Measurements from ENCODE around the gene GPER1.

GPER1 gene

GRCh38 chr7:1103009-1103788 lies 15.3 kb downstream of the GPER1 start:
- Histone ChIP-seq H3K4me3 (replicated peaks; ENCODE audit: low read depth, low read length) (peak overlapping the region; percentile 33), H3K36me3 (ENCODE audit: control insufficient read depth, insufficient read depth, low read length) (peaks cover 11% of the 10 kb centered on the region), H3K27me3 (replicated peaks; ENCODE audit: control insufficient read depth, insufficient read depth, low read length) (no peaks in the 10 kb centered on the region)
- DNase-seq (ENCODE audit: extremely low read depth, insufficient read length) = peak; percentile 67
- TF ChIP-seq CTCF (IDR thresholded peaks at IDR 0.05; ENCODE audit: insufficient read depth, low read length, poor library complexity, severe bottlenecking) = no peak

- Histone ChIP-seq H3K27me3 (replicated peaks; ENCODE audit: control insufficient read depth, insufficient read depth, low read length) (no peaks in the 10 kb centered on the region), H3K36me3 (ENCODE audit: control insufficient read depth, insufficient read depth, low read length) (peaks cover 11% of the 10 kb centered on the region), H3K4me3 (replicated peaks; ENCODE audit: low read depth, low read length) (peak overlapping the region; percentile 9)
- no peak for DNase-seq (ENCODE audit: extremely low read depth, insufficient read length)
- TF ChIP-seq CTCF (IDR thresholded peaks at IDR 0.05; ENCODE audit: insufficient read depth, low read length, poor library complexity, severe bottlenecking) = no peak
Observed at GRCh38 chr7:1103789-1104515, 16.0 kb downstream of the GPER1 start.

GRCh38 chr7:1104516-1105179 lies 16.7 kb downstream of the GPER1 start:
- H3K36me3 ChIP-seq (ENCODE audit: control insufficient read depth, insufficient read depth, low read length) = peaks cover 10% of the 10 kb centered on the region
- no peak for TF ChIP-seq CTCF (IDR thresholded peaks at IDR 0.05; ENCODE audit: insufficient read depth, low read length, poor library complexity, severe bottlenecking)
- no peaks in the 10 kb centered on the region for H3K27me3 ChIP-seq (replicated peaks; ENCODE audit: control insufficient read depth, insufficient read depth, low read length)
- no peak overlapping the region; the same call in 1 of the 2 replicates for H3K4me3 ChIP-seq (replicated peaks; ENCODE audit: low read depth, low read length)
- DNase-seq (ENCODE audit: extremely low read depth, insufficient read length) = no peak

GRCh38 chr7:1105189-1105588 lies 17.3 kb downstream of the GPER1 start:
- Histone ChIP-seq H3K36me3 (ENCODE audit: control insufficient read depth, insufficient read depth, low read length) (peaks cover 10% of the 10 kb centered on the region), H3K27me3 (replicated peaks; ENCODE audit: control insufficient read depth, insufficient read depth, low read length) (no peaks in the 10 kb centered on the region), H3K4me3 (replicated peaks; ENCODE audit: low read depth, low read length) (no peak overlapping the region; the same call in 1 of the 2 replicates)
- TF ChIP-seq CTCF (IDR thresholded peaks at IDR 0.05; ENCODE audit: insufficient read depth, low read length, poor library complexity, severe bottlenecking) = no peak
- peak; percentile 71 for DNase-seq (ENCODE audit: extremely low read depth, insufficient read length)

GRCh38 chr7:1106063-1106792 lies 18.3 kb downstream of the GPER1 start:
- DNase-seq (ENCODE audit: extremely low read depth, insufficient read length) = no peak
- TF ChIP-seq CTCF (IDR thresholded peaks at IDR 0.05; ENCODE audit: insufficient read depth, low read length, poor library complexity, severe bottlenecking) = no peak
- H3K4me3 ChIP-seq (replicated peaks; ENCODE audit: low read depth, low read length) = no peak overlapping the region
- peaks cover 7% of the 10 kb centered on the region for H3K36me3 ChIP-seq (ENCODE audit: control insufficient read depth, insufficient read depth, low read length)
- no peaks in the 10 kb centered on the region for H3K27me3 ChIP-seq (replicated peaks; ENCODE audit: control insufficient read depth, insufficient read depth, low read length)

Data from GM06990 (cell line).